Measurements from ENCODE around the gene GALK1.

DNA sequence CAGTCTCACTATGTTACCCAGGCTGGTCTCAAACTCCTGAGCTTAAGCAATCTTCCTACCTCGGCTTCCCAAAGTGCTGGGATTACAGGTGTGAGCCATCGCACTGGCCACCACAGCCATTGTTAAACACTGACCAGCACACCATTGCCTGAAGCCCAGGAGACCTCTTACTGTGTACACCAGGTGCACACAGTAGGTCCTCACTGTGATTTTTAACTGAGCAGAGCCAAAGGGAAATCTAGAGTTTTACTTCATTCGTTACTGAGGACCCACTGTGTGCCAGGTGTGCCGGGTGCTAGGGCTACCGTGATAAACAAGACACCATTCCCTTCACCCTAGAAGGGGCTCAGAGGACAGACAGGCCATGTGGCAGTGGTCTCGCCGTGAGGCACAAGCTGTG lies 39.5 kb downstream of the GALK1 start:
- no peak for TF ChIP-seq POLR2A (IDR thresholded peaks at IDR 0.05)
- TF ChIP-seq, protein P1, sequence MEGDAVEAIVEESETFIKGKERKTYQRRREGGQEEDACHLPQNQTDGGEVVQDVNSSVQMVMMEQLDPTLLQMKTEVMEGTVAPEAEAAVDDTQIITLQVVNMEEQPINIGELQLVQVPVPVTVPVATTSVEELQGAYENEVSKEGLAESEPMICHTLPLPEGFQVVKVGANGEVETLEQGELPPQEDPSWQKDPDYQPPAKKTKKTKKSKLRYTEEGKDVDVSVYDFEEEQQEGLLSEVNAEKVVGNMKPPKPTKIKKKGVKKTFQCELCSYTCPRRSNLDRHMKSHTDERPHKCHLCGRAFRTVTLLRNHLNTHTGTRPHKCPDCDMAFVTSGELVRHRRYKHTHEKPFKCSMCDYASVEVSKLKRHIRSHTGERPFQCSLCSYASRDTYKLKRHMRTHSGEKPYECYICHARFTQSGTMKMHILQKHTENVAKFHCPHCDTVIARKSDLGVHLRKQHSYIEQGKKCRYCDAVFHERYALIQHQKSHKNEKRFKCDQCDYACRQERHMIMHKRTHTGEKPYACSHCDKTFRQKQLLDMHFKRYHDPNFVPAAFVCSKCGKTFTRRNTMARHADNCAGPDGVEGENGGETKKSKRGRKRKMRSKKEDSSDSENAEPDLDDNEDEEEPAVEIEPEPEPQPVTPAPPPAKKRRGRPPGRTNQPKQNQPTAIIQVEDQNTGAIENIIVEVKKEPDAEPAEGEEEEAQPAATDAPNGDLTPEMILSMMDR (IDR thresholded peaks at IDR 0.05 in 4 of 5, conservative IDR thresholded peaks at IDR 0.05 in 1 of 5) = no peak

Data from gastrocnemius medialis (tissue), 4 donors.